ENCODE measurements around the gene TRIM17.

TRIM17 gene

GRCh38 chr1:228366062-228366865 is 50.4 kb downstream of the TRIM17 start:
- DNase-seq, result no peak

GRCh38 chr1:228365271-228366061 is 51.2 kb downstream of the TRIM17 start:
- no peak for DNase-seq

- DNase-seq, result no peak
Observed at GRCh38 chr1:228364706-228365213, 51.9 kb downstream of the TRIM17 start.

- no peak for DNase-seq
Observed at GRCh38 chr1:228364068-228364705, 52.5 kb downstream of the TRIM17 start.

DNA sequence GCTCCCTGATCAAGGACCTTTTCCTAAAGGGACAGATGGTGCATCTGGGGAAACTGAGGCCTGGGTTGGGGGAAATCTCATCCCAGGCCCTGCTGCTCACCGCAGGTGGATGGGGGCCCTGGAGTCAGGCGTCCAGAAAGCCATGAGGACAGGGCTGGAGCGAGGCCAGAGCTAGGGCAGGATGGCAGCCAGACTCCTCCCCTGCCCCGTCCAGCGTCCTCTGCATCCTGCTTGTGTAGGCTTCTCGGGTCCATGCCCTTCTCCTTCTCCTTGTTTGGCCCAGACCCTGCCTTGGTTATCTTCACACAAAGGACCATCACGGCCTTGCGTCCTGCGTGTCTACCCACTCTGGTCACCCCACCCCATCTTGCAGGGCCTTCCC is 53.0 kb downstream of the TRIM17 start:
- DNase-seq, result no peak

- no peak for DNase-seq
Observed at GRCh38 chr1:228362884-228363450, 53.7 kb downstream of the TRIM17 start.

DNA sequence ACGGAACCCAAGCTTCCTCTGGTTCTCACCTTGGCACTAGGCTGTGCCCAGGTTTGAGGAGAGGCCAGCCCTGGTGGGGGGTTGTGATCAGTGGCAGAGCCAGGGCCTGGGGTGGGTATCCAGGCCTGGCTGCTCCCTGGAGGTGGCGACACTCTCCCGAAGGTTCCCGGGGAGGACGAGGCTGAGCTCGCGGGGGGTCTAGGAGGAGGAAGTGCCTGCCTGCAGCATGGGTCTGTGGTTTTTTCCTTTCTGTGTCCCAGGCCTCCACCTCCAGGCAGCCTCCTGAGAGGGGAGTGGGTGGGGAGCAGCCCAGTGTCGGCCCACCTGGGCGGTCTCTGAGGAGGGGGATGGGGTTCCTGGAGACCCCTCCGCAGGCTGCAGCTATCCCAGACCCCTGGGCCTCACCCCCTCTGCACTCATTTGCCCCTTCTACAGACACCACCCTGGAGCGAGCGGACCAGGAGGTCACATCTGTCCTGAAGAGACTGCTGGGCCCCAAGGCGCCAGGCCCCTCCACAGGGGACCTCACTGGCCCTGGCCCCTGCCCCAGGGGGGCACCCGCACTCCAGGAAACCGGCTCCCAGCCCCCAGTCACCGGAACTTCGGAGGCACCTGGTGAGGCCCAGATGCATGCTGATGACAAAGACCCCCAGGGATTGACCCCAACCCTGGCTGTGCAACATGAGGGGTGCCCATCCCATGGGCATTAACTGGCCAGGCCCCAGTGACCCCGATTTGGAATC is 54.3 kb downstream of the TRIM17 start:
- no peak for DNase-seq

DNA sequence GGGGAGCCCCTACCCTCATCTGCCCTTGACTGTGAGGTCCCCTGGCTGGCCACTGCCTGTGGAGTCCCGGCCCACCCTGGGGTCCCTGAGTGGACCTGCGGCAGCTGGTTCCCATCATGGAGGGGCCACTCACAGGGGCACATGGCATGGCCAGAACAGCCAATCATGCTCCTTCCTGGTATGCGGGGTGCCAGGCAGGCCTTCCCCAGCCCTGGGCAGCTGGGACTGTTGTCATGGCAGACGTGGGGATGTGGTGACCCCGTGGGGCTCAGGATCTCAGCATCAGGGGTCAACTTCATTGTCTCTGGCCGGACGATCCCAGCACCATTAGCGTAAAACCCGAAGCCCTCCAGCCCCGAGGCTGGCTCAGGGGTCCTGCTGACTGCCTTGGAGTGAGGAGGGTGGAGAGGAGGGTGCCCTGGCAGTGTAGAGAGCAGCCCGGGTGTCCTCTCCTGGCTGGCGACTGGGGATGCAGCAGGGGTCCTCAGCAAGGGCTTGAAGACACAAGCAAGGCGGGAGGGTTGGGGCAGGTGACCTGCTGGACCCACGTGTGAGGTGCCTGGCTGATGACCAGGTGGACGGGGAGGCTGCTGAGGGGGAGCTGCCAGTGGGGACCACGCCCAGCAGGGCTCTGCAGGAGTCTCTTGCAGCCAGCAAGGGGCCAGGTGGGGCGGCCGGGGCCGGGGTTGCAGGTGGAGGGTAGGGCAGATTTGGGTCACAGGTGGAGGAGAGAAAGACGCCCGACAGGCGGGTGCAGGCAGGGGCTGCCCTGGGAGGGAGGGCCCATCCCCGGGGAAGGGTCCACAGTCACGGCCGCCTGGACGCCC is 55.1 kb downstream of the TRIM17 start:
- DNase-seq, result no peak

DNA sequence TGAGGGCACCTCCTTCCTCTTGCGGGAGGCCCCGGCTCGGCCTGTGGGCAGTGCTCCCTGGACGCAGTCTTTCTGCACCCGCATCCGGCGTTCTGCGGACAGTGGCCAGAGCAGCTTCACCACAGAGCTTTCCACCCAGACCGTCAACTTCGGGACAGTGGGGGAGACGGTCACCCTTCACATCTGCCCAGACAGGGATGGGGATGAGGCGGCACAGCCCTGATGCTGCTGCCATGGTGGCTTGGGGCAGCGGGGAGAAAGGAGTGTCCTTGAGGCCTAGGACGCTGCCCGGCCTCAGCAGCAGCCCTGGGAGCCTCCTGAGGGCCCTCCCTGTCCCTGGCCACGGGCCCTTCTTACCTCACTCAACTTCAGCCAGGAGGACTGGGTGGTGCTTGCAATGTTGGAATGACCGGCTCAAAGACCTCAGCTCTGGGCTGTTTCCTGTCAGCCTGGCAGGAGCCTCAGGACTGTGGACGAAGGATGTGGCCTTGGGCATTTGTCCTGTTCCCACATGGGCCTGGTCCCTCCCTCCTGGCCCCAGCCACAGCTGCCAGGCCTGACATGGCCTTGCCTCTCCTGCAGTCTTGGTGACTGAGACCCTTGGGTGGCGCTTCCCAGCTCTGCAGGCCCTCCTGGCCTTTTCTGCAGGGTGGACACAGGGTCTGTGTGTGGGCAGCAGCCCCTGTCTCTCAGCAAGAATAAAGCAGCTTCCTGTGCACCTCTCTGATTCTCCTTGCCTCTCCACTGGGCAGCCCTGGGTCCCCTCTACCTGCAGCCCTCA is 55.9 kb downstream of the TRIM17 start:
- no peak for DNase-seq

DNA sequence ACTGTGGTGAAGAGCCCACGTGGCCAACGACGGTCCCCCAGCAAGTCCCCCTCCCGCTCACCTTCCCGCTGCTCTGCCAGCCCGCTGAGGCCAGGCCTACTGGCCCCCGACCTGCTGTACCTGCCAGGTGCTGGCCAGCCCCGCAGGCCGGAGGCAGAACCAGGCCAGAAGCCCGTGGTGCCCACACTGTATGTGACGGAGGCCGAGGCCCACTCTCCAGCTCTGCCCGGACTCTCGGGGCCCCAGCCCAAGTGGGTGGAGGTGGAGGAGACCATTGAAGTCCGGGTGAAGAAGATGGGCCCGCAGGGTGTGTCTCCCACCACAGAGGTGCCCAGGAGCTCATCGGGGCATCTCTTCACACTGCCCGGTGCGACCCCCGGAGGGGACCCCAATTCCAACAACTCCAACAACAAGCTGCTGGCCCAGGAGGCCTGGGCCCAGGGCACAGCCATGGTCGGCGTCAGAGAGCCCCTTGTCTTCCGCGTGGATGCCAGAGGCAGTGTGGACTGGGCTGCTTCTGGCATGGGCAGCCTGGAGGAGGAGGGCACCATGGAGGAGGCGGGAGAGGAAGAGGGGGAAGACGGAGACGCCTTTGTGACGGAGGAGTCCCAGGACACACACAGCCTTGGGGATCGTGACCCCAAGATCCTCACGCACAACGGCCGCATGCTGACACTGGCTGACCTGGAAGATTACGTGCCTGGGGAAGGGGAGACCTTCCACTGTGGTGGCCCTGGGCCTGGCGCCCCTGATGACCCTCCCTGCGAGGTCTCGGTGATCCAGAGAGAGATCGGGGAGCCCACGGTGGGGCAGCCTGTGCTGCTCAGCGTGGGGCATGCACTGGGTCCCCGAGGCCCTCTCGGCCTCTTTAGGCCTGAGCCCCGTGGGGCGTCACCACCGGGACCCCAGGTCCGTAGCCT is 56.8 kb downstream of the TRIM17 start:
- no peak for DNase-seq

- DNase-seq, result no peak
Observed at GRCh38 chr1:228358764-228359612, 57.7 kb downstream of the TRIM17 start.

DNA sequence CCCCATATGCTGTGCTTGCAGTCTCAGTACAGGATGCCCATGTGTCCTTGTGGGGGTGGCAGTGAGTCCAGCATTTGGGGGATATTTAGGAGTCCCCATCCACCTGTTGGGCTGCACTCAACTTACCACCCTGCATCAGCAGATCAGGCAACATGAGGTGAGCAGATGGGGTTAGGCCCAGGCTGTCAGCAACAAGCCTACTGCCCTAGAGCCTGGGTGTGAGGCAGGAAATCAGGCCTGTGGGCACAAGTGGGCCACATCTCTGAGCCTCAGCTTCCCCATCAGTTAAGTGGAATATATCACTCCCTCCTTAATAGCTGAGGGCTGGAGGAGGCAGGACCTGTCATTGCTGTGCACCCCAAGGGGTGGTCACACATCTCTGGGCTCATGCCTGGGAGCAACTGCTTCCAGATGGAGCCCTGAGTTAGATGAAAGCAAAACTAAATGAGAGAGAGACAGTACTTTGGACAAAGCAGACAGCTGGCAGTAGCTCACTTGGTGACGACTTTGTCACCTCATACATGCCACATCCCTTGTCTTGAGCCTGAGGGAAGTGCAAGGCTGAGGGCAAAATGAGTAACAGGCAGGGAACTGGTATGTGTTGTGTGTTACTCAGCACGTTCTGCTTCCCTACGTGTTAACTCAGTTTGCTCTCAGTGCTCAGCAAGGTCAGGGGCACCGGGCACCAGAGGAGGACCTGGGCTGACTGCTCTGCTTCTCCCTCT is 58.5 kb downstream of the TRIM17 start:
- no peak for DNase-seq
